ENCODE results near the gene GIMAP2. TPM values are rescaled to one million over a fixed set of nuclear protein-coding genes. Genes with fewer than 3 reads are reported as not detected.

Gene GIMAP2
- total RNA-seq, 6 experiments from 2014 or later: not detected

DNA sequence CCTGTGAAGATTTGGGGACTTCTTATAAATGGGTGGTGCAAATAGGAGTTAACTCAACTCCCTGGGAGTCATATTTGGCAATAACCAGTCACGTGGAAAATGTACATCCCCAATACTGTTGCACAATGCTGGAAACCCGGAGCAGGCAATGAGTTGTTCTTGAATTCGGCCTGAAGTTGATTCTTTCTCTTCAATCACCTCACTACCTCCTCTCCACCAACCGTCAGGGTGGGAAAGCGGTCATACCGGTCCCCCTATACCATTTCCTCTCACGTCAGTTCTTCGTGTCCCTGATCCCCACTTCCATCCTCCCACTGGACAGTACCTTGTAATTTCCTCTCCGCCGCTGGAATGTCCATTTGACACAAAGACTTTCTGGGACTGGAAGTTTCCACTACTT lies 54.5 kb downstream of the GIMAP2 start:
- H3K27me3 Mint-ChIP-seq (ENCODE audit: insufficient read depth): no peaks in the 10 kb centered on the region; the same call in 1 of the 2 replicates
- H3K4me3 Mint-ChIP-seq: no peak overlapping the region

DNA sequence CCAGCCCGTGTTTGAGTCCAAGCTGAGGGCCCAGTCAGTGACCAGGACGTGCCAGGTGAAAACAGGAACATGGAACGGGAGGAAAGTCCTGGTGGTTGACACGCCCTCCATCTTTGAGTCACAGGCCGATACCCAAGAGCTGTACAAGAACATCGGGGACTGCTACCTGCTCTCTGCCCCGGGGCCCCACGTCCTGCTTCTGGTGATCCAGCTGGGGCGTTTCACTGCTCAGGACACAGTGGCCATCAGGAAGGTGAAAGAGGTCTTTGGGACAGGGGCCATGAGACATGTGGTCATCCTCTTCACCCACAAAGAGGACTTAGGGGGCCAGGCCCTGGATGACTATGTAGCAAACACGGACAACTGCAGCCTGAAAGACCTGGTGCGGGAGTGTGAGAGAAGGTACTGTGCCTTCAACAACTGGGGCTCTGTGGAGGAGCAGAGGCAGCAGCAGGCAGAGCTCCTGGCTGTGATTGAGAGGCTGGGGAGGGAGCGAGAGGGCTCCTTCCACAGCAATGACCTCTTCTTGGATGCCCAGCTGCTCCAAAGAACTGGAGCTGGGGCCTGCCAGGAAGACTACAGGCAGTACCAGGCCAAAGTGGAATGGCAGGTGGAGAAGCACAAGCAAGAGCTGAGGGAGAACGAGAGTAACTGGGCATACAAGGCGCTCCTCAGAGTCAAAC lies 56.9 kb downstream of the GIMAP2 start:
- DNase-seq: no peak
- H3K27me3 Mint-ChIP-seq (ENCODE audit: insufficient read depth): no peaks in the 10 kb centered on the region
- TF ChIP-seq, protein P1, sequence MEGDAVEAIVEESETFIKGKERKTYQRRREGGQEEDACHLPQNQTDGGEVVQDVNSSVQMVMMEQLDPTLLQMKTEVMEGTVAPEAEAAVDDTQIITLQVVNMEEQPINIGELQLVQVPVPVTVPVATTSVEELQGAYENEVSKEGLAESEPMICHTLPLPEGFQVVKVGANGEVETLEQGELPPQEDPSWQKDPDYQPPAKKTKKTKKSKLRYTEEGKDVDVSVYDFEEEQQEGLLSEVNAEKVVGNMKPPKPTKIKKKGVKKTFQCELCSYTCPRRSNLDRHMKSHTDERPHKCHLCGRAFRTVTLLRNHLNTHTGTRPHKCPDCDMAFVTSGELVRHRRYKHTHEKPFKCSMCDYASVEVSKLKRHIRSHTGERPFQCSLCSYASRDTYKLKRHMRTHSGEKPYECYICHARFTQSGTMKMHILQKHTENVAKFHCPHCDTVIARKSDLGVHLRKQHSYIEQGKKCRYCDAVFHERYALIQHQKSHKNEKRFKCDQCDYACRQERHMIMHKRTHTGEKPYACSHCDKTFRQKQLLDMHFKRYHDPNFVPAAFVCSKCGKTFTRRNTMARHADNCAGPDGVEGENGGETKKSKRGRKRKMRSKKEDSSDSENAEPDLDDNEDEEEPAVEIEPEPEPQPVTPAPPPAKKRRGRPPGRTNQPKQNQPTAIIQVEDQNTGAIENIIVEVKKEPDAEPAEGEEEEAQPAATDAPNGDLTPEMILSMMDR (IDR thresholded peaks at IDR 0.05): no peak
- no peak overlapping the region for H3K27ac Mint-ChIP-seq
- H3K4me3 Mint-ChIP-seq: no peak overlapping the region
- no peaks in the 10 kb centered on the region for H3K4me1 Mint-ChIP-seq (ENCODE audit: low read depth)
- peaks cover 49% of the 10 kb centered on the region for H3K9me3 Mint-ChIP-seq
- H3K36me3 Mint-ChIP-seq (ENCODE audit: low read depth): peaks cover 5% of the 10 kb centered on the region; the same call in 1 of the 2 replicates

More for the DNA sequence above, 54.5 kb downstream of the GIMAP2 start:
- peaks cover 38% of the 10 kb centered on the region for H3K9me3 Mint-ChIP-seq
- DNase-seq: no peak
- H3K36me3 Mint-ChIP-seq (ENCODE audit: low read depth): no peaks in the 10 kb centered on the region; the same call in 1 of the 2 replicates
- H3K4me1 Mint-ChIP-seq (ENCODE audit: low read depth): no peaks in the 10 kb centered on the region
- TF ChIP-seq, protein P1 (IDR thresholded peaks at IDR 0.05): no peak
- H3K27ac Mint-ChIP-seq: no peak overlapping the region

Other genes with a start within 250 kb of the GIMAP2 start
- gene GIMAP8, start 235.1 kb upstream of the GIMAP2 start, total RNA-seq (2021; fragmentation: NEBNext Ultra II Directional; extraction: Animal tissue kit (Norgen Biotek cat#: 25700)): not detected
- gene GIMAP7, start 170.8 kb upstream of the GIMAP2 start, total RNA-seq (2021; fragmentation: NEBNext Ultra II Directional; extraction: Animal tissue kit (Norgen Biotek cat#: 25700)): not detected
- not detected for gene GIMAP4, start 118.3 kb upstream of the GIMAP2 start, total RNA-seq (2021; fragmentation: NEBNext Ultra II Directional; extraction: Animal tissue kit (Norgen Biotek cat#: 25700))
- not detected for gene GIMAP6, start 53.3 kb upstream of the GIMAP2 start, total RNA-seq (2021; fragmentation: NEBNext Ultra II Directional; extraction: Animal tissue kit (Norgen Biotek cat#: 25700))
- gene GIMAP1, start 30.9 kb downstream of the GIMAP2 start, total RNA-seq (2021; fragmentation: NEBNext Ultra II Directional; extraction: Animal tissue kit (Norgen Biotek cat#: 25700)): not detected
- not detected for gene GIMAP5, start 51.7 kb downstream of the GIMAP2 start, total RNA-seq (2021; fragmentation: NEBNext Ultra II Directional; extraction: Animal tissue kit (Norgen Biotek cat#: 25700))
- gene TMEM176B, start 114.7 kb downstream of the GIMAP2 start, total RNA-seq (2021; fragmentation: NEBNext Ultra II Directional; extraction: Animal tissue kit (Norgen Biotek cat#: 25700)): not detected
- not detected for gene TMEM176A, start 115.1 kb downstream of the GIMAP2 start, total RNA-seq (2021; fragmentation: NEBNext Ultra II Directional; extraction: Animal tissue kit (Norgen Biotek cat#: 25700))
- gene AOC1, start 166.8 kb downstream of the GIMAP2 start, total RNA-seq (2021; fragmentation: NEBNext Ultra II Directional; extraction: Animal tissue kit (Norgen Biotek cat#: 25700)): not detected

All from HFFc6 (cell line).